Measurements from ENCODE around the gene CTCFL.
"Not testable (repeated sequence)": the region's sequence is repeated elsewhere in the genome, so short reads cannot be mapped to it uniquely, and the experiment has no call there.

Gene CTCFL

DNA sequence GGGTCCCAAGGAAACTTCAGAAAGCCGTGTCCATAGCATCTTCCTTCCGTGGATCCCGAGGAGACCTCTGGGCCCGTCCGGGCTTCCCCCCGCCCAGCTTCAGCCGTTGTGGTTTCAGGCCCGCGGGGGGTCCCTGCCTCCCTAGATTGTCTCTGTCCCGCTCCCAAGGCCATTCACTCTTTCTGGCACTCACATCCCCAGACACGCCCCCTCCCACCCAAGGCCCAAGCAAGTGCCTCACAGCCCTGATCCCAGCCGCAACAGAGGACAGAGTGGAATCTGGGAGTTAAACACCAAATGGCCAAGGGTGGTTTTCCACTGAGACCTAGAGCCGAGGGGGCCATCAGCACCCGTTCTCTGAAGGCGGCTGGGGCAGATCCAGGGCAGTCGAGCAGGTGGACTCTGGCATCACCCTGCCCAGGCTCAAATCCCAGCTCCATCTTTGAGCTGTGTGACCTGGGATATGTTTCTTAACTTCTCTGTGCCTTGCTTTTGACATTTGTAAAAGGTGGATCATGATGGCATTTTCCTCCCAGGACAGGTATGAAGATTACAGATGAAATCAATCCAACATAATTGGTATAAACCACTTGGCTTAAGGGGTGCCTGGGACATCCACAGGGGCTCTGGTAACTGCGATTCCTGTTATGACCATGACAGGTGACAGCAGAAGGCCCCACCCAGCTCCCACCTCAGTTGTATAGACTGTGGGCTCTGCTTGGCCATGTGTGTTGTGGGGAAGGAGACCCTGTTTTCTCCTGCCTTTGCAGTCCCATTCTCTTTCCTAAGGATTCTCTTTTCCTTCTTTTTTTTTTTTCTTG lies 48.1 kb downstream of the CTCFL start:
- DNase-seq: no peak

DNA sequence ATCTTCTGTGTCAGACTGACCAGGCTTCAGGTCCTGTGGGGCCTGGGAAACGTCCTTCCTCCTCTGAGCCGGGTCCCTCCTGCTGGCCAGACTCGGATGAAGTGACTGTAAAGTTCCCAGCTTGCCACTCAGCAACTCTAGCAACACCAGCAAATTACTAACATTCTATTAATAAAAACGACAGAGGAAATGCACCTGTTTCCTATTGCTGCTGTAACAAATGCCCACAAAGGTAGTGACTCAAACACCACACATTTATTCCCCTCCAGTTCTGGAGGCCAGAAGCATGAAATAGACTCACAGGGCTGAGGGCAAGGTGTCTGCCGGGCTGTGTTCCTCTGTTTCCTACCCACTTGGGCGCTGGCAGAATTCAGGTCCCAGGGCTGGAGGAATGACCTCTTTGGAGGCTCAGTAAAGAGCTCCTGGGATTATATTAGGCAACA lies 48.8 kb downstream of the CTCFL start:
- no peak for DNase-seq

DNA sequence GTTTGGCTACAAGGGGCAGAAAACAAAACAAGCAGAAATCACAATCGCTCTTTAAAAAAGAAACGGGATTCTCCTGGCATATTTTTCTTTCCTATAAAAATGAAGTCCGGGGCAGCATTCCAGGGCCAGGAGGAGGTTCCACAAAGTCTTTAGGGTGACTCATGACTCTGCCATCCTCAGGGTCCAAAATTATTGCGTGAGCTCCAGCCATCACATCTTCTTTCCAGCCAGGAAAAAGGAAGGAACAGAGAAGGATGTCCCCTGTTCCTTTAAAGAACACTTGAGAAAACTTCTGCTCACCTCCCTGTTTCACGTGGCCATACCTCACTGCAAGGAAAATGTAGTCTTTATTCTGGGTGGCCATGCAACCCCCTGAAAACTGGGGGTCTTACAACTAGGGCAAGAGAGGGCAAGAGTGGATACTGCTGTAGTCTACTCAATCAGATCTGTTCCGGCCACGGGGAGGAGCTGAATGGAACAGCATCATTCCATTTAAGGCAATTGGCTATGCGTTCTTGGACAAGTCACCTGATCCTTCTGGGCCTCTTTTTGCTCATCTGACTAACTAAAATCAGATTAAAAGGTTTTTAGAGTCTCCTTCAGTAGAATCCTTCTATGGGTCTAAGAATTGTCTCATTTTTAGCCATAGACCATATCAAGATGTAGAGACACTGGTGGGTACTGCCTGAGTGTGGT lies 49.4 kb downstream of the CTCFL start:
- DNase-seq: no peak

DNA sequence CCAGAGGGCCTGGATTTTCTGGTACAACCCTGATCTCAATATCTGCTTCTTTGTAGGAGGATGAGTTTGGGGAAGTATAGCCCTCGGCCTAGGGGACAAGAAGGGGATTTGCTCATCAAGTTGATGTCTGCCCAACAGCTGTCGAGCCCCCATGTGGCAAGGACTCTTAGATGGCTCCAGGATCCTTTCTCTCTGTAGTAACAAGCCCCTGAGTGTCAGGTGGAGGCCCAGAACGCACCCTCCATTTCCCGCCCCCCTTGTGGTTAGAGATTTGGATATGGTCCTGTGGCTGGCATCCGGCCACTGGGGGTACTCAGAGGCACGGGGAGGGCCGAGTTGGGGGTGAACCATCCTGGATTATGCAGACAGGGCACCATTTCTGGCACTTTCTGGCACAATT lies 50.1 kb downstream of the CTCFL start:
- no peak for DNase-seq

DNA sequence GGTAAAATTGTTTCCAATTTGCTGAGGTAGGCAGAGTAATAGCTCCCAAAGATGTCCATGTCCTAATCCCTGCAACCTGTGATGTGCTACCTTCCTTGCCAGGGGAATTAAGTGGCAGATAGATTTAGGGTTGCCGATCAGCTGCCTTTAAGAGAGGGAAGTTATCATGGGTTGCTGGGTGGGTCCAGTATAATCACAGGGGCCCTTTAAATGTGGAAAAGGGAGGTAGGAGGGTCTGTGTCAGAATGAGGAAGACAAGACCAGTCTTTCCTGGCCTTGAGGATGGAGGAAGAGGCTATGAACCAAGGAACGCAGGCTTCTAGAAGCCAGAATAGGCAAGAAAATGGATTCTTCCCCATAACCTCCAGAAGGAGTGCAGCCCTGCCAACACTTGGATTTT lies 50.7 kb downstream of the CTCFL start:
- DNase-seq: no peak

DNA sequence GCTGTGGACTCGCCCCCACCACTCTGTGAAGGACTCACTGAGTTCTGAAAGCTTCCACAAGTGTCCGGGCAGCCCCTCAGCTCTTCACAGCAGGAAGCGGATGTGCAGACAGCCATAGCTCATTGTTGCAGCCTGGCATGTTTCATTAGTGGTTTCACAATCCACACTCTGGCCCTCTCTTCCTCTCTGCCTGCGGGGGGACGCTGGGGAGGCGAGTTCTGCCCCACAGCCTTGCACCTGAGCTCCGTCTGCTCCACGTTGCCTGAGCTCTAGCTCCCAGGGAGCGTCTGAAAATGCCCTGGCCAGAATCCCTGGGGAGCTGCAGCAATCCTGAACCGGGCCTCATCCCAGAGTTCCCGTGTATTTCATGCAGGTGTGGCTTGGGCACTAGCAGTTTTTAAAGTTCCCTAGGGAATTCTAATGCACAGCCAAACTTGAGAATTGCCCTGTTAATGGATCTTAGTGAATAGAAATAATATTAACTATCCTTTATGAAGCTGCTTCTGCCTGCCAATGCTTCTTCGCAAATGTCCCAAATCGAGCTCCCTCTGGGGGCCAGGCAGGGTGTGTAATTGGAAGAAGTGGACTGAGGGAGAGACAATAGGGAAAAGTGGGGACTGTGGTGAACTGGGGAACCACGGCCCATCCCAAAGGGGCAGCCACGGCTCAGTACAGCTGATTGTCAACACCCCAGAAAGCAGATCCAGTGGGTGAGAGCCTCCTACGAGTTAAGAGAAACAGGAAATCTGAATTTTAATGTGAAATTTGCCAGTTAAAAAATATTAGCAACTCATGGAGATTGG lies 51.5 kb downstream of the CTCFL start:
- DNase-seq: no peak

DNA sequence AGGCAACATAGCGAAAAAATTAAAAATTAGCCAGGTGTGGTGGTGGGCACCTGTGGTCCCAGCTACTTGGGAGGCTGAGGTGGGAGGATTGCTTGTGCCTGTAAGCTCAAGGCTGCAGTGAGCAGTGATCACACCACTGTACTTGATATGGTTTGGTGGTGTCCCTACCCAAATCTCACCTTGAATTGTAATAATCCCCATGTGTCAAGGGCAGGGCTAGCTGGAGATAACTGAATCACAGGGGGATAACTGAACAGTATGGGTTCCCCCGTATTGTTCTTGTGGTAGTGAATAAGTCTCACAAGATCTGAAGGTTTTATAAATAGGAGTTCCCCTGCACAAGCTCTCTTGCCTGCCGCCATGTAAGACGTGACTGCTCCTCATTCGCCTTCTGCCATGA lies 52.5 kb downstream of the CTCFL start:
- not testable (repeated sequence) for DNase-seq

DNA sequence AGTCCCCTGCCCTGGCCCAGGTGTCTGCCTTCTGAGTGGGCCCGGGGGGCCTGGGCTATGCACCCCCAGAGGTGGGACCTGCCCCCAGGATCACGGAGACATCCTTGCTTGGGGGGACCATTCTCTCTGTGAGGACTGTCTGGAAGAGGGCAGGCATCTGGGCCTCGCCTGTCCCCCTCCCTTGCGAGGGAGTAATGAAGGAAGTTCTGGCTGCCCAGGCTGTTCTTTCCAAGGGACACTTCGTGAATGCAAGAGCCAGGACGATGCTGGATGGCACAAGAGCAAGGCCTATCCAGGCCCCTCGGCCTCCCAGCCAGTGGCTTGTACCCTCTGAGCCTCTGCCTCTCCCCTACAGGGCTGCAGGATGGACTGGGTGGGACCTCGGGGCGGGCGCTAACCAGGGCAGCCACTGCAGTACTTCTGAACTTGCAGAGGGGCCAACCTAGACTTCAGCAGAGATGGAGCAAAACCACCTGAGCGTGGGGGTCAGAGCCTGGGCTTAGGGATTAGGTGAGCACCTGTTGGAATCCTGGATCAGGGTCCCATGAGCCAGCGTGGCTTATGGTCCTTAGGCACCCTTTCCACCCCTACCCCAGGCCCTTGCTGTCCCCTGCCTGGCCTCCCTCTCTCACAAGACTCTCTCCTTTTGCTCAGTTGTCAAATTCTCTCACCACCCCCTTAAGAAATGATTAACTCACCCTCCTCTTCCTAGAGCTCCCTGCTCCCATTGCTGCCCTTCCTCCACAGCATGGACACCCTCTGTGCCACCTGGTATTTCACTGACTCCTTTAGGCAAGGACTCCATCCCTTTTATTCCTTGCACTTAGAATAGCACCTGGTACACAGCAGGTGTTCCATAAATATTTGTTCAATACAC lies 53.2 kb downstream of the CTCFL start:
- DNase-seq: no peak

DNA sequence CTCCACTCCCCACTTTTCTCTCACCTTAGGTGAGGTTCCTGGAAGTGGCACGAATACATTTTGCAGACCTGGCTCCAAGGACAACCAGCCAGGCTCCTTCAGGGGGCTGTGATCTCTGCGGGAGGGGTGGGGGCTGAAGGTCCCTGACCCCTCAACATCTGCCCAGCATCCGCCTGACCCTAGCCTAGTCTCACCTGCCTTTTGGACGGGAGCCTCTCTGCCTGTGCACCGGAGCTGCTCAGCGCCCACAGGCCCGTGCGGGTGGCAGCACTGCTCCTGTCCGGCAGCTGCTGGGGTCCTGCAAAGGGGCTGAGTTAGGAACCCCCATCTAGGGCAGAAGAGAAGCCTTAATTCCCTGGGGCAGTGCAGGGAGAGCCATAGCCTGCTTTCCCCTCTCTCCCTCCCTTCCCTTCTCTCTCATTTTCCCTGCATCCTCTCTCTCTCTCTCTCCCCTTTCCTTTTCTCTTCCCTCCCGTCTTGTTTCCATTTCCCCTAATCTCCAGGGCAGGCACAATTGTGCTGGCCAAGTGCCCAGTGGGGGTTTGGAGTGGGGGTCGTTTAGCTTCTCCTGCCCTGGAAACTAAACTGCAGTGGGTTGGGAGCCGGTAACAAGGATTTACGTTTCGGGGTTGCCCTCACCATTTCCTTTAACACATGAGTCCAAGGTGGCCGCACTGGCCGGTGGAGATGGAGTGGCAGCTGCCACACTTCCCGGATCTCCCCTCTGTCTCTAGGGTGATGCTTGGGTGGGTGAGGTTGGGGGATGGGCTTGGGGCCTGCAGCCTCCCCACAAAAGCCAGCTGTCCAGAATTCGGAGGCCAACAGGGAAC lies 54.1 kb downstream of the CTCFL start:
- DNase-seq: no peak

DNA sequence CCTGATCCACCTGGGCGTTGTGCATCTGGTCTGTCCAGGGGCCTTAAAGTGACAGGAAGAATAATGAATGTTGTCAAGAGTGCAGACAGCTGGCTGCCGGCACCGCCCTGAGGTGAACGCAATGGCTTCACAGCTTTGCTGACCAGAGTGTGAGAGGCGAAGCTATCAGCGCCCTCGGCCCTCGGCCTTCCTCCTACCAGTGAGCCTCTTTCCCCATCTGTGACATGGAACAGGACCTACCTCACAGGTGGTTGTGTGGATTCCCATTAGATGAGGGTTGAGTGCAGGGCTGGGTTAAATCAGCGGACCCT lies 54.8 kb downstream of the CTCFL start:
- DNase-seq: no peak

DNA sequence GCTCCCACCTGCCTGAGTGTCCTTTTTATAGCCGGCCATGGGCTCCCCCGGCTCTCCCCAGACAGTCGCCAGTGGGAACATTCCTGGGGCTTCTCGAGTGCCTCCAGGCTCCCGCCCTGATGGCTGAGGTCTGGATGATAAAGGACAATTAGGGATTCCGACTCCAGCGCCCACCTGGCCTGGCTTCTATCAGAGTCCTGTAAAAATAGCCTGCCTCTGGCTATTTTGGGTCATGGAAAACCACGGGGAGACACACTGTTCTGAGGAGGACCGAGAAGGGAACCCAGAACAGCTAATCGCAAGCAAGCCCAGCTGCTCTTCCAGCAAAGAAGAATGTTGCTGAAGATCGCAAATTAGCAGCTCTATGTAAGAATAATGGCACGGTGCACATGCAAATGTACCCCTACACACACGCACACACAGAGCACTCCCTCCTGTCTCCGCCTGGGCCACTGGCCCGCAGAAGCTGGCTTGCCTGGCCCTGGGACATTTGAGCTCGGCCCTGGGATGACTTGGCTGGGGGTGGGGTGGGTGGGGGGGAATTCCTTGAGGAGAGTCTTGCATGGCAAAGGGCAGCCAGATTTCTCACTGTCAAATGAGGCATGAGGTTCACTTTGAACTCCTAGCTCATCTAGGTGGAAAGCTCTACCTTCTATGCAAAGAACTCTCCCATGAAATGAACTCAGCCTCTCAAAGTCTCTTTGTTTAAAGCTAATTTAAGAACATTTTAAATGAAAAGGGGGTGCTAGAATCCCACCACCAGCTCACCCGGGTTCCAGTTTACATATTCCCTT lies 55.3 kb downstream of the CTCFL start:
- no peak for DNase-seq

DNA sequence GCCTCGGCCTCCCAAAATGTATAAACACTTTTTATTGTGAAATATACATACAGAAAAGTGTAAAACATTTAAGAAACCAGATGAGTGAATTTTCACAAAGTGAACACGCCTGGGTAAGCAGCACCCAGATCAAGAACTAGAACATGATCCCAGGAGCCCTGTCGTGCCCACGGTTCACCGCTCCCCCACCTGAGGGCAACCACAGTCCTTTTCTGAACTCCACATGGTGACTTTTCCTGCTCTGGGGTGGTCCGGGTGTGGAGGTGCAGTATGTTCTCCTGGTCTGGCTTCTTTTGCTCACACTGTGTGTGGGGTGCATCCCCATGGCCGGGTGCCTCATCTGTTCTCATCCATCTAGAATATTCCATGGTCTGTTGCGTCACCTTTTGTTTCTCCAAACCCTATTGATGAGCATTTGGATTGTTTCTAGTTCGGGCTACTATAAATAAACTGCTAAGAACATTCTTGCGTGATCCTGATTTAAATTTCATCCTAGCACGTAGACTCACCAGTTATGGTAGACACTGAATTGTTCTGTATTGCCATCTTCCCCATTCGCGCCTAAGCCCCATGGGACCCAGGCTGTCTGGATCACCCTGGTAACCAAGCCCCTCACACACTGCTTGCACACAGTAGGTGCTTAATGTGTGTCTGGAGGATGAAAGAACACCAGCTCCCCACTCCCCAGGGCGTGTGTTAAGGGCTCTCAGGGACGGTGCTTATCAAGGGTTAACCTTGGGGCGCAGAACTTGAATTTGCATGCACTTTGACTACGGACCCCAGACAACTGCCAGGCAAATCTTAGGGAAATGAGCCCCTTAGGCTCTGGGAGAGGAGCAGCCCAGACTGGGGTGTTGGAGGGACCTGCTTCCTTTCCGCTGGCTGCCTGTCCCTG lies 56.2 kb downstream of the CTCFL start:
- DNase-seq: no peak

DNA sequence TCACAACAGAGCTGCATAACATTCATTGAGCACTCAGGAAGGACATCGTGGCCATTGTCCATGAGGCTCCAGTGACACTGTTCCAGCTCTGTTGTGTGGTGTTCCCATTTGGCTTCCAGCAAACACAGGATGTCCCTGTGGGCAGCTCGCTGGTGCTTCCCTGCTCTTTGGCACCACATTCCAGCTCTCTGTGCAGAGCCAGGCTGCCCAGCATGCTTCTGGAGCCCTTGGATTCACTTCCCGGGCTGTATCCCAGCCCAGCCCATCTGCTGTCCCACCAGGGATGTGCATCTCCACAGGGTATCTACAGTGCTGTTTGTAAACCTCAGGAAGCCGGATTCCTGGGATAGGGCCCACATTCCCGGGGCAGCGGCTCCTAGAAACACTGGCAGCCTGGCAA lies 57.2 kb downstream of the CTCFL start:
- no peak for DNase-seq

DNA sequence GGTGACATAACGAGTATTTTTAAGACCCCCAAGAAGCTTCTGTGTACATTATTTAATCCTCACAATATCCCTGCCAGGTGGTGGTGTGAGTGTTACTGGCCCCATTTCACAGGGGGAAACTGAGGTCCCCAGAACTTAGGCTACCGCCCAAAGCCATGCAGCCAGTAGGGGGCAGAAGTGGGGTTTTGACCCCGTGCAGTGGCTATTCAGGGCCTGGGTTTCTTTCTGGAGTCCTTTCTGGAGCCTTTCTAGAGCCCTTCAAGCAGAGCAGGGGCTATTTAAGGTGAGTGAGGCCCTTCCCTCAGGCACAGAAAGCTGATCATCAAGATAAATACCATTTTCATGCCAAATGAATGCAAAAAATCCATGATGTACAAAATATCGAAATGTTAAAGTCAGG lies 59.0 kb downstream of the CTCFL start:
- no peak for DNase-seq

DNA sequence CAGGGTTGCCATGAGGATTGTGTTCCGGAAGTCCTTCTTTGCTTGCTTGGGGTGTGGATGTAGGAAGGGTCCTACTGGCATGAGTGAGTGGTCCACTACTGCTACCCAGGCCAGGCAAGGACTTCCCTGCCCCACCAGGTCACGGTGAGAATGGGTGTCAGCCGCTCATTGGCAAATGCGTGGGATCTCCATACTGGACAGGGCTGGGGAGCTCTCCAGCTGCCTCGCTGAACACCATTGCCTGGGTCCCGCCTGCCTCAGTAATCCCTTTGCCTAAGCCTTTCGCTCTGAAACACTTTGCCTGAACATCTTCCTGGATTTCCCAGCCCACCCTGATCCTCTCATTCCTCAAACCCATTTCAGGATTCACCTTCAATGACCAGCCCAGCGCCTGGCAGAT lies 59.5 kb downstream of the CTCFL start:
- no peak for DNase-seq

DNA sequence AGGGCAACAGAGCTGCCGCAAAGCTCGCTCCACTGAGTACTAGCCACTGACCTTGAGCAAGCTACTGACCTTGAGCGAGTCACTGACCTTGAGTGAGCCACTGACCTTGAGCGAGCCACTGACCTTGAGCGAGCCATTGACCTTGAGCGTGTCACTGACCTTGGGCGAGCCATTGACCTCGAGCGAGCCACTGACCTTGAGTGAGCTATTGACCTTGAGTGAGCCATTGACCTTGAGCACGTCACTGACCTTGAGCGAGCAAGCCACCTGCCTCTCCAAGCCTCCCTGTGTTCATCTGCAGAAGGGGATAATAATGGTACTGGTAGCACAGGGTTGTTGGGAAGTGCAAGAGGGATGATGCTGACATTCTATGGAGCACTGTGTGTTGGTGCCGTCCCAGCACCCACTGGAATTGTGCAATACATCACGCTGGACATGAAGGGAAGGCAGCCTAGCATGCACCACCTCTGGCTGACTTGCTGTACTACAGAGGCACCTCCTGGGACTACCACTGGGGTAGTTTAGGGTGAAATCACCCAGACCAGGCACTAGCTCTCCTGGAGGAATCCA lies 60.2 kb downstream of the CTCFL start:
- DNase-seq: no peak

DNA sequence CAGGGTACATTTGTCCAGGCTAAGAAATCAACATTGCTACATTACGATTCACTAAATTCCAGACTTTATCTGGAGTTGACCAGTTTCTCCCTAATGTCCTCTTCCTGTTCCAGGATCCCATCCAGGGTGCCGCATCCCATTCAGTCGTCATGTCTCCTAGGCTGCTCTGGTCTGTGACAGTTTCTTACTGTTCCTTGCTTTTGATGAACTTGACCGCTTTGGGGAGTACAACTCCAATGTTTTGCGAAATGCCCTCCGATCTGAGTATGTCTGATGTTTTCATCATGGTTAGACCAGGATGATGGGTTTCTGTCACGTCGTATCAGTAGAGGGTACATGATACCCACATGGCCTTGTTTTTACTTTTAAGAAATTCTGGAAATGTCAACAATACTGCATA lies 62.2 kb downstream of the CTCFL start:
- DNase-seq: no peak

DNA sequence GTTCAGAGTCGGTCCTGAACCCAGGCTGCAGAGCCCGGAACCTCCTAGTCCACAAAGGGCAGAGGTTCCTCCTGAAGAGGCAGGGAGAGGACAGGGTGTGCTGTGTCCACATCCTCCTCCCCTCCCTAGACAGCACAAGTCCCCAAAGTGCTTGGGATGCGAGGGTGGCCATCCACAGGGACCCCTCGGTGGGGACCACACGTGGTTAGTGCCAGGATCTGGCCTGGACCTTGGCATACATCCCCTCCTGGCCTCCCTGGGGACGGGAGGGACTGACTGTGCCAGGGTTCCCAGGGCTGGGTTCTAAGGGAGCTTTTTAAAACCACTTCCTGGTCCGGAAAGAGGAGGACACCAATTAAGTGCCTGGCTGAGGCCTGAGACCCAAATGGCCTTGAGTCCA lies 63.2 kb downstream of the CTCFL start:
- no peak for DNase-seq

DNA sequence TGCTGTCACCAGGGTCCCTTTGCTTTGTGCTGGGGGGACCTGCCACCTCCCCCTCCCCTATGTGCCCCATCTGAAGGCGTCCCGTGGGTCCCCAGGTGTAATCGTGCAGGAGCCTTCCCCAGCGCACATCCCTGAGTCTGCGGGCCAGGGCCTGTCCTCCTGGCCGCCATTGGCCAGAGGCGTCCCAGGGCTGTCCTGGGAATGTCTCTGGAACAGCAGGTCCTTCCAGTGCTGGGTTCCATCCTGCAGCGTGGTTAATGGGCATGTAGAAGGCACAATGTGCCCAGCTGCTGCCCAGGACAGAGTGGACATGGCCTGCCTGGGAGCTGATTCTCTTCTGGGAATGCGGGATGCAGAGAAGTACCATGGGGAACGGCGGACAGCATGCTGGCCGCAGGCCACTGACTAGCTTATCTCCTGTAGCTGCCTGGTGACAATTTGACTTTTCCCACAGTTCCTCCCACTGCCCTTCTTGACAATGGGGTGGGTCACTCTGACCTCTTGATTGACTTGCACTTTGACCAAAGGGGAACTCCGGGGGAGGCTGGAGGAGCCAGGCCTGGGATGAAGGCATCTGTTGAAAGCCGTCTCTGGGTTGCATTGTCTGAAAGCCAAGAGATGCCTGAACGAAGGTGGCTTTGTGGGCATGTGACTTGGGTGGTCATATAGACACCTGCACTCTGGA lies 64.0 kb downstream of the CTCFL start:
- no peak for DNase-seq
